ENCODE data around the gene PKD2L2.
"Not testable (repeated sequence)": the region's sequence is repeated elsewhere in the genome, so short reads cannot be mapped to it uniquely, and the experiment has no call there.

The PKD2L2 gene

GRCh38 chr5:137888863-137889759 lies at the start of gene PKD2L2:
Gene PKD2L2 (plus strand): TSS chr5:137889457. CDS start chr5:137889492, 35 bp downstream.
- no peak for DNase-seq

DNA sequence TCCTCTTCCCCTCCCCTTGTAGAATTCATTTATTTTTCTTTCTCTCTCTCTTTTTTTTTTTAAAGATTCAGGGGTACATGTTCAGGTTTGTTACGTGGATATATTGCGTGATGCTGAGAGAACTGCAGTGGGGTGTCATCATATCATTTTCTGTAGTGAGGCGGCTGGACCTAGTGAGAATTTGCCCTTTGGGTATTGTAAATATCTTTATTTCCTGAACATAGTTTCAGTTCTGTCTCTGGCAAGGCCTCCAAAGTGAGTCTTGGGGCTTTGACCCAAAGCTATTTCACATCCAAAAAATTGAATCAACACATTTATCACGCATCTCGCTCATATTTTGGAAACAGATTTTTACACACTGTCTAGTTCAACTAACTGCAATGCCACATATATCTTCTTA lies 47.0 kb upstream of the PKD2L2 start:
- no peak for DNase-seq

- no peak for DNase-seq
These were observed 45.5 kb upstream of the PKD2L2 start for GRCh38 chr5:137843676-137844299.

- DNase-seq = no peak
These were observed 43.8 kb upstream of the PKD2L2 start for GRCh38 chr5:137845472-137845871.

- DNase-seq = no peak
These were observed 41.6 kb upstream of the PKD2L2 start for GRCh38 chr5:137847687-137848086.

GRCh38 chr5:137853165-137853564 lies 36.1 kb upstream of the PKD2L2 start:
- not testable (repeated sequence) for DNase-seq

DNA sequence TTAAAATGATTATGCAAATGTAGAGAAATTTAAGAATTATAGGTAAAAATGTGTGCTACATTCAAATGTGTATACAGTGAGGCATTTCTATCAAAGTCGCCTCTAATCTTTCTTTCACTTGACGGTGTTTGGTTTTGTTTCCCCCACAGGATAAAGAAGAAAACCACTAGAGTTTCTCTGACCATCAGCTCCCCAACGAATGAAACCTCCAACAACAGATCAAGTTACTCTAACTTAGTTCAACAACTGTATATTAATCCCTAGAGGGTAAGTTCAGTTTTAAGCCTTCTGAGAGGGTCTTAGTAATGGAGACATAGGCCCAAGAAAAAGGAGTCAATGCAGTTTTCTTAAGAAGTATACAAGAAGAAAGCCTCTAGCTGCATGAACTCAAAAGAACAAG lies 33.1 kb upstream of the PKD2L2 start:
- DNase-seq = no peak

GRCh38 chr5:137856916-137857862 lies 32.1 kb upstream of the PKD2L2 start:
- no peak for DNase-seq

DNA sequence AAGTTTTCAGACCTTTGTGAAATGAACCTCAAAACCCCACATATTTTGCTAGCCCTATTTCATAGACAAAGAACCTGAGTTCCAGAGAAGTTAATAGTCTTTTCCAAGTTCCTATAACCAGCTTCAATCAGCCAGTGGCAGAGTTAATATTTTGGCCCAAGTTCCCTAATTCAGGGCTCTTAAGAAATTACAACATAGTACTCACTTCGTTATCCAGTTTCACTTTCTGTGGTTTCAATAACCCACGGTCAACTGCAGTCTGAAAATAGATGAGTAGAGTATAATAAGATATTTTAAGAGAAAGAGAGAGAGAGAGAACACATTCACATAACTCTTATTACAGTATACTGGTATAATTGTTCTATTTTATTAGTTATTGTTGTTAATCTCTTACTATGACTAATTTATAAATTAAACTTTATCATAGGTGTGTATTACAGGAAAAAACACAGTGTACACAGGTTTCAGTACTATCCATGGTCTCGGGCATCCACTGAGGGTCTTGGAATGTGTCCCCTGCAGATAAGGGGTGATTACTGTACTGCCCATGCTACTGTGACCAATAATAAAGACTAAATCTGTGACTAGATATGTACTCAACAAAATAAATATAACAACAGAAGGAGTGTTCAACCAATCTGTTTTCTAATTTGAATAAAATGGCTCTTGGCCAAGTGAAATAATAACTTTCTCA lies 30.9 kb upstream of the PKD2L2 start:
- DNase-seq = no peak

GRCh38 chr5:137858954-137859353 lies 30.3 kb upstream of the PKD2L2 start:
- DNase-seq = no peak

GRCh38 chr5:137862251-137862650 lies 27.0 kb upstream of the PKD2L2 start:
- DNase-seq = no peak

DNA sequence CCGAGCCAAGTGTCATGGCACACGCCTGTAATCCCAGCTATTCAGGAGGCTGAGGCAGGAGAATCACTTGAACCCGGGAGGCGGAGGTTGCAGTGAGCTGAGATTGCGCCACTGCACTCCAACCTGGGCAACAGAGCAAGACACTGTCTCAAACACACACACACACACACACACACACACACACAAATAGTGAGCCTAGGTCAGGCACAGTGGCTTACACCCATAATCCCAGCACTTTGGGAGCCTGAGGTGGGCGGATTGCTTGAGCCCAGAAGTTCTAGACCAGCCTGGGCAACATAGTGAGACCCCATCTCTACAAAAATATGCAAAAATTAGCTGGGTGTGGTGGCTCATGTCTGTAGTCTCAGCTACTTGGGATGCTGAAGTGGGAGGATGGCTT lies 25.6 kb upstream of the PKD2L2 start:
- DNase-seq = not testable (repeated sequence)

DNA sequence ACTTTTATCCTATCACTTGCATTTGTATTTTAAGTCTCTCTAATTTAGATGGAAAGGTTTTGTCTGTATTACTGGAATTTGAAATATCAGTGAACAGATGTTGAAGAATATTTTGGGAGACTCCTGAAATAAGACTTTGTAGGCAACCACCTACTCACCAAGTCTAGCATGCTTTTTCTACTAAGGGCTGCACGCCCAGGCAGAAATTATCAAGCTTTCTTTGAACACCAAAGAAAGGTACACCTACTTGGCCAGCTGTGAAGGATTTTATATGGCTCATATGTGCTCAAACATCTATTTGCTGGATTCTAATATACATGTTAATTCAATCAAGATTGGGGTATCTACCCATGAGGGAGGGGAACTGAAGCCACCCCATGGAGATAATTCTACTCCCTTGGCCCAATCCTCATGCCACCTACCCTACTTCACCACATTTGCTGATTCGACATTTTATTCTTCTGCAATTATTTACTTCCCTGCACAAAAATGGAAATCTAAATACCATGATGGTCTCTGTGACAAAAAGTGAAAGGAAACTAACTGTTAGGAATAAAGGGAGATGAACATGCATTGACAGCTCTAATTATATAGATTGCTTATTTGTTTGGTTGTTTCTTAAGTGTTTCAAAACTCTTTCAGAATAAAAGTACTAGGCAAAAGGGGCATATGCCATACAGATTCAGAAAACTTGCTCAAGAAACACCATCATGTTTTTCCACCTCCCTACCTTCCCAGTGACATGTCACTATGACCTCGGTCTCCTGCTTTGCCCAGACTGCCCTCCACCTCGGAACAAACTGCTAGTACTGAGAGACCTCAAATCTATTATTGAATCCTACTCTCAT lies 22.5 kb upstream of the PKD2L2 start:
- no peak for DNase-seq

- no peak for DNase-seq
These were observed 21.6 kb upstream of the PKD2L2 start, which contains the start of gene MYOT for GRCh38 chr5:137867664-137868063. Gene MYOT (plus strand): TSS chr5:137867860. CDS start chr5:137870652, 2,792 bp downstream.

- DNase-seq = no peak
These were observed 18.5 kb upstream of the PKD2L2 start for GRCh38 chr5:137870647-137871339.

DNA sequence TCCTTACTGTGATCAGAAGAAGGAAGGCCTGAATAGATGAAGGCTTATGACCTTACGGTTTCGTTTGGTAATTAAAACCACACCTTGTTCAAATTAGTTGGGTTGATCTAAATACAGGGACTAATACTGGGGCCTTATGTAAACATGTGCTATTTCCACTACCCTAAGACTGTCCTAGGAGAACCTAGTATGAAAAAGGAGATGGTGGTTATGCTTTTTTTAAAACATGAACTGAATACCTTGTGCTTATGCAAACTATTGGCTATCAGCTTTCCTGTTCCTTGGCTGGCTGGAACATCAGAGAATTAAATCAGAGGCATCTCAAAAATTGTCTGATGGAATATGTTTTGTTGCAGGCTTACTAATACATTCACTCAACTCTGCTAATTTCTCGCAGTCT lies 17.7 kb upstream of the PKD2L2 start:
- no peak for DNase-seq

GRCh38 chr5:137872466-137872865 lies 16.8 kb upstream of the PKD2L2 start:
- no peak for DNase-seq

- no peak for DNase-seq
These were observed 13.2 kb upstream of the PKD2L2 start for GRCh38 chr5:137876101-137876500.

GRCh38 chr5:137880313-137880712 lies 8.9 kb upstream of the PKD2L2 start:
- no peak for DNase-seq

GRCh38 chr5:137887831-137888230 lies 1.4 kb upstream of the PKD2L2 start:
- no peak for DNase-seq

- no peak for DNase-seq
These were observed 793 bp upstream of the PKD2L2 start for GRCh38 chr5:137888466-137888862.

All from NCI-H1930 (cell line).